HepG2 (cell line): Measurements from ENCODE around the gene MTA1. TPM values are rescaled to one million over a fixed set of nuclear protein-coding genes. Genes with fewer than 3 reads are reported as not detected.

Experiments
- ATF7 ChIP-seq, 2 experiments: fragments of 450-650 bp in 1 of 2; sonication (generic) in 1 of 2; formaldehyde crosslinking in 1 of 2; IDR thresholded peaks; 2 replicates each; pipeline versions ENCODE4 v1.4.0 to v1.6.1; 2016 to 2020; ENCODE audit warnings: antibody characterized with exemption in 1 of 2, mild to moderate bottlenecking in 1 of 2, missing genetic modification reagents in 1 of 2
- FOXC1 ChIP-seq: sonication (generic); formaldehyde crosslinking; IDR thresholded peaks from 2 replicates; pipeline ENCODE4 v1.8.0; 2022; ENCODE audit warnings: mild to moderate bottlenecking, missing genetic modification reagents, borderline replicate concordance
- JDP2 ChIP-seq: sonication (generic); formaldehyde crosslinking; IDR thresholded peaks from 2 replicates; pipeline ENCODE4 v1.8.1; 2022; ENCODE audit warnings: missing genetic modification reagents, borderline replicate concordance
- PAWR ChIP-seq: sonication (generic); formaldehyde crosslinking; IDR thresholded peaks from 2 replicates; pipeline ENCODE4 v1.4.0; 2020; ENCODE audit warnings: missing genetic modification reagents, mild to moderate bottlenecking, borderline replicate concordance
- UBTF ChIP-seq: sonication (generic); formaldehyde crosslinking; IDR thresholded peaks from 2 replicates; pipeline ENCODE4 v1.4.0; 2020; ENCODE audit warnings: mild to moderate bottlenecking, missing genetic modification reagents
- ZBTB37 ChIP-seq: sonication (generic); formaldehyde crosslinking; IDR thresholded peaks from 2 replicates; pipeline ENCODE4 v1.4.0; 2020; ENCODE audit warnings: mild to moderate bottlenecking, missing genetic modification reagents
- ZBTB43 ChIP-seq: sonication (generic); formaldehyde crosslinking; conservative IDR thresholded peaks from 2 replicates; pipeline ENCODE4 v1.4.0; 2020; ENCODE audit warnings: missing genetic modification reagents
- ZNF251 ChIP-seq: sonication (generic); formaldehyde crosslinking; IDR thresholded peaks from 2 replicates; pipeline ENCODE4 v1.9.0; 2021; ENCODE audit warnings: mild to moderate bottlenecking, missing genetic modification reagents
- ZNF879 ChIP-seq: sonication (generic); formaldehyde crosslinking; IDR thresholded peaks from 2 replicates; pipeline ENCODE4 v1.8.1; 2023; ENCODE audit warnings: missing genetic modification reagents
- polyA plus RNA-seq, 8 experiments: library from polyadenylated mRNA; depleted of rRNA in 3 of 8; stranded (reverse) in 7 of 8; unstranded in 1 of 8; fragments of >200 nt; fragmentation: Illumina TruSeq in 4 of 8; extraction: Trizol in 4 of 8; gene quantifications; 2 replicates each; pipeline versions ENCODE4 v1.2.1 to v1.2.3, GENCODE V29; 2011 to 2016; ENCODE audit warnings: low read depth in 4 of 8, missing spikeins in 1 of 8, mixed read lengths in 1 of 8; ENCODE audit not compliant: insufficient read depth in 1 of 8
- total RNA-seq, 5 experiments: library from RNA; depleted of rRNA; stranded (reverse); fragments of >200 nt; fragmentation: Illumina TruSeq; extraction: Trizol; gene quantifications; 2 replicates each; pipeline ENCODE4 v1.2.3, GENCODE V29; 2016; ENCODE audit warnings: low read depth in 1 of 5
- TF ChIP-seq, protein P1 (sequence below), 2 experiments: sonication (generic) in 1 of 2; formaldehyde crosslinking in 1 of 2; IDR thresholded peaks; 2 replicates each; pipeline versions ENCODE4 v1.6.1 to v1.9.0; 2014 to 2022; ENCODE audit warnings: antibody characterized with exemption in 1 of 2, borderline replicate concordance in 1 of 2, inconsistent platforms in 1 of 2, low read depth in 1 of 2, missing genetic modification reagents in 1 of 2
- TF ChIP-seq, protein P2 (sequence below): sonication (generic); formaldehyde crosslinking; IDR thresholded peaks from 2 replicates; pipeline ENCODE4 v1.4.0; 2020; ENCODE audit warnings: missing genetic modification reagents

MTA1 gene
- total and polyA plus RNA-seq, 2 of the 13 experiments (the other 11 are each of a cell fraction or from before 2014, with no cell fraction given): 35.2 to 85.8 TPM

GRCh38 chr14:105495990-105496830, 76.6 kb downstream of the MTA1 start (continued):
- 0 out of 2 replicates have a peak, but pooled peaks have one; percentile 44 for TF ChIP-seq ZNF879 (CRISPR knock-in tag)
- TF ChIP-seq ZNF251 (CRISPR knock-in tag): no peak
- peak; percentile 81 for TF ChIP-seq FOXC1 (CRISPR knock-in tag)
- TF ChIP-seq ZBTB43 (CRISPR knock-in tag): no peak
- TF ChIP-seq JDP2: no peak
- TF ChIP-seq ZBTB37 (CRISPR knock-in tag): no peak
- no peak for TF ChIP-seq PAWR (CRISPR knock-in tag)
- TF ChIP-seq, protein P1, sequence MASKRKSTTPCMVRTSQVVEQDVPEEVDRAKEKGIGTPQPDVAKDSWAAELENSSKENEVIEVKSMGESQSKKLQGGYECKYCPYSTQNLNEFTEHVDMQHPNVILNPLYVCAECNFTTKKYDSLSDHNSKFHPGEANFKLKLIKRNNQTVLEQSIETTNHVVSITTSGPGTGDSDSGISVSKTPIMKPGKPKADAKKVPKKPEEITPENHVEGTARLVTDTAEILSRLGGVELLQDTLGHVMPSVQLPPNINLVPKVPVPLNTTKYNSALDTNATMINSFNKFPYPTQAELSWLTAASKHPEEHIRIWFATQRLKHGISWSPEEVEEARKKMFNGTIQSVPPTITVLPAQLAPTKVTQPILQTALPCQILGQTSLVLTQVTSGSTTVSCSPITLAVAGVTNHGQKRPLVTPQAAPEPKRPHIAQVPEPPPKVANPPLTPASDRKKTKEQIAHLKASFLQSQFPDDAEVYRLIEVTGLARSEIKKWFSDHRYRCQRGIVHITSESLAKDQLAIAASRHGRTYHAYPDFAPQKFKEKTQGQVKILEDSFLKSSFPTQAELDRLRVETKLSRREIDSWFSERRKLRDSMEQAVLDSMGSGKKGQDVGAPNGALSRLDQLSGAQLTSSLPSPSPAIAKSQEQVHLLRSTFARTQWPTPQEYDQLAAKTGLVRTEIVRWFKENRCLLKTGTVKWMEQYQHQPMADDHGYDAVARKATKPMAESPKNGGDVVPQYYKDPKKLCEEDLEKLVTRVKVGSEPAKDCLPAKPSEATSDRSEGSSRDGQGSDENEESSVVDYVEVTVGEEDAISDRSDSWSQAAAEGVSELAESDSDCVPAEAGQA (IDR thresholded peaks at IDR 0.05; ENCODE audit: low read depth): no peak
- TF ChIP-seq, protein P1 (CRISPR knock-in tag; IDR thresholded peaks at IDR 0.05; ENCODE audit: borderline replicate concordance): no peak
- no peak for TF ChIP-seq ATF7 (IDR thresholded peaks at IDR 0.05)
- TF ChIP-seq ATF7 (CRISPR knock-in tag; IDR thresholded peaks at IDR 0.05): no peak
- TF ChIP-seq UBTF: peak; percentile 82
- TF ChIP-seq, protein P2, sequence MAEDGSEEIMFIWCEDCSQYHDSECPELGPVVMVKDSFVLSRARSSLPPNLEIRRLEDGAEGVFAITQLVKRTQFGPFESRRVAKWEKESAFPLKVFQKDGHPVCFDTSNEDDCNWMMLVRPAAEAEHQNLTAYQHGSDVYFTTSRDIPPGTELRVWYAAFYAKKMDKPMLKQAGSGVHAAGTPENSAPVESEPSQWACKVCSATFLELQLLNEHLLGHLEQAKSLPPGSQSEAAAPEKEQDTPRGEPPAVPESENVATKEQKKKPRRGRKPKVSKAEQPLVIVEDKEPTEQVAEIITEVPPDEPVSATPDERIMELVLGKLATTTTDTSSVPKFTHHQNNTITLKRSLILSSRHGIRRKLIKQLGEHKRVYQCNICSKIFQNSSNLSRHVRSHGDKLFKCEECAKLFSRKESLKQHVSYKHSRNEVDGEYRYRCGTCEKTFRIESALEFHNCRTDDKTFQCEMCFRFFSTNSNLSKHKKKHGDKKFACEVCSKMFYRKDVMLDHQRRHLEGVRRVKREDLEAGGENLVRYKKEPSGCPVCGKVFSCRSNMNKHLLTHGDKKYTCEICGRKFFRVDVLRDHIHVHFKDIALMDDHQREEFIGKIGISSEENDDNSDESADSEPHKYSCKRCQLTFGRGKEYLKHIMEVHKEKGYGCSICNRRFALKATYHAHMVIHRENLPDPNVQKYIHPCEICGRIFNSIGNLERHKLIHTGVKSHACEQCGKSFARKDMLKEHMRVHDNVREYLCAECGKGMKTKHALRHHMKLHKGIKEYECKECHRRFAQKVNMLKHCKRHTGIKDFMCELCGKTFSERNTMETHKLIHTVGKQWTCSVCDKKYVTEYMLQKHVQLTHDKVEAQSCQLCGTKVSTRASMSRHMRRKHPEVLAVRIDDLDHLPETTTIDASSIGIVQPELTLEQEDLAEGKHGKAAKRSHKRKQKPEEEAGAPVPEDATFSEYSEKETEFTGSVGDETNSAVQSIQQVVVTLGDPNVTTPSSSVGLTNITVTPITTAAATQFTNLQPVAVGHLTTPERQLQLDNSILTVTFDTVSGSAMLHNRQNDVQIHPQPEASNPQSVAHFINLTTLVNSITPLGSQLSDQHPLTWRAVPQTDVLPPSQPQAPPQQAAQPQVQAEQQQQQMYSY (CRISPR knock-in tag): no peak
